ENCODE data around the gene SURF2.

DNA sequence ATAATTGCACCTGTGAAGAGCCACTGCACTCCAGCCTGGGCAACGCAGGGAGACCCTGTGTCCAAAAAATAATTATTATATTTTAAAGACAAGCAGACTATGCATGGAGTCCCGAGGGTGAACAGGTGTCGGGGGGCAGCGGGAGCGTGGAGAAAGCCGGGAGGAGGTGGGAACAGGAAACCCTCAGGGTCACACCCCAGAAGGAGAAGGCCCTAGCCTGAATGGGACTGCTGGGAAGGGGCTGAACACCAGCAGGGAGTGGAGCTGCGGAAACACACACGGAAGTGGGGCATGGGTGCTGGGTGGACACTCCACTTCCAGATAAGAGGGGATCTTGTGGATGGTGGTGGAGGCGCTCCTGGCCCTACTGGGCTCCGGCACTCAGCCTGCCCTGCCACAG, 33.1 kb upstream of the SURF2 start:
- TF ChIP-seq, protein P1, sequence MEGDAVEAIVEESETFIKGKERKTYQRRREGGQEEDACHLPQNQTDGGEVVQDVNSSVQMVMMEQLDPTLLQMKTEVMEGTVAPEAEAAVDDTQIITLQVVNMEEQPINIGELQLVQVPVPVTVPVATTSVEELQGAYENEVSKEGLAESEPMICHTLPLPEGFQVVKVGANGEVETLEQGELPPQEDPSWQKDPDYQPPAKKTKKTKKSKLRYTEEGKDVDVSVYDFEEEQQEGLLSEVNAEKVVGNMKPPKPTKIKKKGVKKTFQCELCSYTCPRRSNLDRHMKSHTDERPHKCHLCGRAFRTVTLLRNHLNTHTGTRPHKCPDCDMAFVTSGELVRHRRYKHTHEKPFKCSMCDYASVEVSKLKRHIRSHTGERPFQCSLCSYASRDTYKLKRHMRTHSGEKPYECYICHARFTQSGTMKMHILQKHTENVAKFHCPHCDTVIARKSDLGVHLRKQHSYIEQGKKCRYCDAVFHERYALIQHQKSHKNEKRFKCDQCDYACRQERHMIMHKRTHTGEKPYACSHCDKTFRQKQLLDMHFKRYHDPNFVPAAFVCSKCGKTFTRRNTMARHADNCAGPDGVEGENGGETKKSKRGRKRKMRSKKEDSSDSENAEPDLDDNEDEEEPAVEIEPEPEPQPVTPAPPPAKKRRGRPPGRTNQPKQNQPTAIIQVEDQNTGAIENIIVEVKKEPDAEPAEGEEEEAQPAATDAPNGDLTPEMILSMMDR (conservative IDR thresholded peaks at IDR 0.05; ENCODE audit: low read length) = no peak
- TF ChIP-seq EZH2phosphoT487 (IDR thresholded peaks at IDR 0.05; ENCODE audit: borderline replicate concordance, low read depth, low read length) = no peak
